Chondrocyte (in vitro differentiated cells): Measurements from ENCODE around the gene APOBEC3G. TPM values are rescaled to one million over a fixed set of nuclear protein-coding genes. Genes with fewer than 3 reads are reported as not detected.
"Not testable (repeated sequence)": the region's sequence is repeated elsewhere in the genome, so short reads cannot be mapped to it uniquely, and the experiment has no call there.

Experiments used
- DNase-seq: peaks from one replicate; pipeline ENCODE4 v3.0.0; 2021; ENCODE audit warnings: mixed read lengths, low spot score
- H3K27ac Mint-ChIP-seq: one replicate; pipeline ENCODE4 v1.8.0; 2021; ENCODE audit warnings: mild to moderate bottlenecking, moderate library complexity, mixed read lengths; ENCODE audit not compliant: unreplicated experiment
- H3K27me3 Mint-ChIP-seq: 2 replicates; pipeline ENCODE4 v1.8.0; 2021; ENCODE audit warnings: low read depth, mixed read lengths
- H3K36me3 Mint-ChIP-seq: 2 replicates; pipeline ENCODE4 v1.8.0; 2021; ENCODE audit warnings: low read depth, mixed read lengths
- H3K4me1 Mint-ChIP-seq: 2 replicates; pipeline ENCODE4 v1.8.0; 2021; ENCODE audit warnings: low read depth, mild to moderate bottlenecking, mixed read lengths
- H3K4me3 Mint-ChIP-seq: one replicate; pipeline ENCODE4 v1.8.0; 2021; ENCODE audit warnings: mild to moderate bottlenecking, moderate library complexity, mixed read lengths; ENCODE audit not compliant: unreplicated experiment
- H3K9me3 Mint-ChIP-seq: 2 replicates; pipeline ENCODE4 v1.8.0; 2021; ENCODE audit warnings: low read depth, mixed read lengths
- CTCF ChIP-seq: fragments of 200-600 bp; sonication (generic); IDR thresholded peaks from 2 replicates; pipeline ENCODE4 v1.5.0; 2021; ENCODE audit warnings: antibody characterized with exemption, mild to moderate bottlenecking, moderate library complexity
- total RNA-seq: library from RNA; stranded (reverse); gene quantifications from 3 replicates; pipeline ENCODE4 v1.2.1, GENCODE V29; 2021

Gene APOBEC3G
- total RNA-seq, 1 donor from 2014 or later = 0.87 TPM

- no peak for TF ChIP-seq CTCF
Measured at GRCh38 chr22:39073981-39074380, 3.1 kb upstream of the APOBEC3G start.

GRCh38 chr22:39076155-39077025 is 685 bp upstream of the APOBEC3G start:
- peak; percentile 32 for TF ChIP-seq CTCF
- not testable (repeated sequence) for H3K27me3 Mint-ChIP-seq, DNase-seq, H3K27ac Mint-ChIP-seq, H3K9me3 Mint-ChIP-seq, H3K36me3 Mint-ChIP-seq, H3K4me3 Mint-ChIP-seq, H3K4me1 Mint-ChIP-seq

More at GRCh38 chr22:39073981-39074380, 3.1 kb upstream of the APOBEC3G start:
- H3K27me3 Mint-ChIP-seq = no peaks in the 10 kb centered on the region
- H3K36me3 Mint-ChIP-seq = no peaks in the 10 kb centered on the region
- peaks cover 3% of the 10 kb centered on the region for H3K4me1 Mint-ChIP-seq
- H3K27ac Mint-ChIP-seq = no peak overlapping the region
- no peaks in the 10 kb centered on the region for H3K9me3 Mint-ChIP-seq
- no peak for DNase-seq
- H3K4me3 Mint-ChIP-seq = no peak overlapping the region

- H3K4me1 Mint-ChIP-seq, H3K27ac Mint-ChIP-seq, H3K4me3 Mint-ChIP-seq, H3K27me3 Mint-ChIP-seq, DNase-seq, H3K9me3 Mint-ChIP-seq, H3K36me3 Mint-ChIP-seq: not testable (repeated sequence)
Measured at GRCh38 chr22:39077912-39078311, 837 bp downstream of the APOBEC3G start.

GRCh38 chr22:39078329-39078728 is 1.3 kb downstream of the APOBEC3G start:
- TF ChIP-seq CTCF = no peak
- no peak for DNase-seq
- Mint-ChIP-seq H3K9me3 (no peaks in the 10 kb centered on the region), H3K36me3 (no peaks in the 10 kb centered on the region), H3K4me1 (peaks cover 3% of the 10 kb centered on the region), H3K4me3 (no peak overlapping the region), H3K27ac (no peak overlapping the region), H3K27me3 (no peaks in the 10 kb centered on the region)

GRCh38 chr22:39079054-39079637 is 2.1 kb downstream of the APOBEC3G start:
- H3K4me3 Mint-ChIP-seq, H3K36me3 Mint-ChIP-seq, DNase-seq, H3K27ac Mint-ChIP-seq, H3K9me3 Mint-ChIP-seq, H3K27me3 Mint-ChIP-seq, H3K4me1 Mint-ChIP-seq: not testable (repeated sequence)

GRCh38 chr22:39080052-39080762 is 3.1 kb downstream of the APOBEC3G start:
- no peaks in the 10 kb centered on the region for H3K36me3 Mint-ChIP-seq
- H3K27ac Mint-ChIP-seq = no peak overlapping the region
- DNase-seq = no peak
- peaks cover 3% of the 10 kb centered on the region for H3K4me1 Mint-ChIP-seq
- no peaks in the 10 kb centered on the region for H3K27me3 Mint-ChIP-seq
- TF ChIP-seq CTCF = no peak
- H3K4me3 Mint-ChIP-seq = no peak overlapping the region
- no peaks in the 10 kb centered on the region for H3K9me3 Mint-ChIP-seq
